Muscle of leg (tissue), 11 donors: ENCODE data around the gene CCDC80. TPM values are rescaled to one million over a fixed set of nuclear protein-coding genes. Genes with fewer than 3 reads are reported as not detected.

Source experiments
- DNase-seq: peaks from one replicate; pipeline ENCODE4 v3.0.0; 2013
- H3K27ac ChIP-seq: one replicate; pipeline ENCODE4 v1.5.1; 2013; ENCODE audit warnings: mild to moderate bottlenecking, low read length, control low read depth
- H3K27me3 ChIP-seq: one replicate; pipeline ENCODE4 v1.6.1; 2013; ENCODE audit warnings: low read length; ENCODE audit not compliant: control insufficient read depth, insufficient read depth
- H3K36me3 ChIP-seq: one replicate; pipeline ENCODE4 v1.6.1; 2013; ENCODE audit warnings: low read length; ENCODE audit not compliant: control insufficient read depth, insufficient read depth
- H3K4me1 ChIP-seq: one replicate; pipeline ENCODE4 v1.6.1; 2013; ENCODE audit warnings: low read length; ENCODE audit not compliant: control insufficient read depth, insufficient read depth
- H3K4me3 ChIP-seq: one replicate; pipeline ENCODE4 v1.5.1; 2013; ENCODE audit warnings: low read length, control low read depth
- H3K9me3 ChIP-seq: replicated peaks from 2 replicates; pipeline ENCODE4 v1.6.1; 2013; ENCODE audit warnings: low read depth, low read length; ENCODE audit not compliant: control insufficient read depth
- WGBS: methylation state at CpG from one replicate; pipeline ENCODE4 v1.1.5; 2013; ENCODE audit warnings: missing lambda C conversion rate; ENCODE audit not compliant: insufficient coverage; 5-methylcytosine and 5-hydroxymethylcytosine counted together
- polyA plus RNA-seq, 8 donors: library from polyadenylated mRNA; unstranded; fragments of 120-200 nt; gene quantifications; one replicate each; pipeline versions ENCODE4 v1.2.1 to v1.2.3, GENCODE V29; 2013; ENCODE audit warnings: inconsistent platforms in 1 of 8, low replicate concordance in 1 of 8; ENCODE audit not compliant: insufficient read length in 8 of 8, insufficient read depth in 1 of 8
- total RNA-seq: library from RNA; stranded (reverse); fragments of 120-200 nt; gene quantifications from one replicate; pipeline ENCODE4 v1.2.4, GENCODE V29; 2013

The CCDC80 gene
- total and polyA plus RNA-seq, 9 donors = 27.9 to 97.3 (median 57.8) TPM

- DNase-seq = no peak
- peaks cover 3% of the 10 kb centered on the region for H3K4me1 ChIP-seq
- no peak overlapping the region for H3K4me3 ChIP-seq
- H3K9me3 ChIP-seq = no peaks in the 10 kb centered on the region
- no peak overlapping the region for H3K27ac ChIP-seq
- no peaks in the 10 kb centered on the region for H3K36me3 ChIP-seq
- no peaks in the 10 kb centered on the region for H3K27me3 ChIP-seq
Observed at GRCh38 chr3:112602217-112602838, 38.6 kb downstream of the CCDC80 start.

GRCh38 chr3:112598731-112599130 lies 42.2 kb downstream of the CCDC80 start:
- Histone ChIP-seq H3K27ac (no peak overlapping the region), H3K9me3 (no peaks in the 10 kb centered on the region), H3K4me1 (no peaks in the 10 kb centered on the region), H3K36me3 (peaks cover 5% of the 10 kb centered on the region), H3K27me3 (no peaks in the 10 kb centered on the region), H3K4me3 (no peak overlapping the region)
- no peak for DNase-seq

- H3K27ac ChIP-seq = no peak overlapping the region
- DNase-seq = no peak
- H3K9me3 ChIP-seq = no peaks in the 10 kb centered on the region
- H3K27me3 ChIP-seq = no peaks in the 10 kb centered on the region
- H3K4me3 ChIP-seq = no peak overlapping the region
- no CpG with 5 or more reads among the region's 2 CpGs for WGBS
- peaks cover 11% of the 10 kb centered on the region for H3K36me3 ChIP-seq
- H3K4me1 ChIP-seq = no peaks in the 10 kb centered on the region
Observed at GRCh38 chr3:112597945-112598344, 43.0 kb downstream of the CCDC80 start.

- no peaks in the 10 kb centered on the region for H3K27me3 ChIP-seq
- no peak overlapping the region for H3K27ac ChIP-seq
- DNase-seq = no peak
- H3K4me3 ChIP-seq = no peak overlapping the region
- no CpG with 5 or more reads among the region's 2 CpGs for WGBS
- peaks cover 13% of the 10 kb centered on the region for H3K36me3 ChIP-seq
- no peaks in the 10 kb centered on the region for H3K9me3 ChIP-seq
- no peaks in the 10 kb centered on the region for H3K4me1 ChIP-seq
Observed at GRCh38 chr3:112594856-112595255, 46.1 kb downstream of the CCDC80 start.

GRCh38 chr3:112593258-112593657 lies 47.7 kb downstream of the CCDC80 start:
- Histone ChIP-seq H3K4me3 (no peak overlapping the region), H3K36me3 (peaks cover 13% of the 10 kb centered on the region), H3K27me3 (no peaks in the 10 kb centered on the region), H3K9me3 (no peaks in the 10 kb centered on the region), H3K4me1 (no peaks in the 10 kb centered on the region), H3K27ac (no peak overlapping the region)
- DNase-seq = no peak

- Histone ChIP-seq H3K4me1 (no peaks in the 10 kb centered on the region), H3K4me3 (no peak overlapping the region), H3K27me3 (no peaks in the 10 kb centered on the region), H3K9me3 (no peaks in the 10 kb centered on the region), H3K36me3 (peaks cover 10% of the 10 kb centered on the region), H3K27ac (no peak overlapping the region)
- DNase-seq = no peak
- no CpG with 5 or more reads among the region's 1 CpG for WGBS
Observed at GRCh38 chr3:112587336-112587735, 53.6 kb downstream of the CCDC80 start.

GRCh38 chr3:112585782-112586181 lies 55.2 kb downstream of the CCDC80 start:
- H3K4me1 ChIP-seq = no peaks in the 10 kb centered on the region
- peaks cover 17% of the 10 kb centered on the region for H3K36me3 ChIP-seq
- H3K27ac ChIP-seq = no peak overlapping the region
- H3K9me3 ChIP-seq = no peaks in the 10 kb centered on the region
- H3K4me3 ChIP-seq = no peak overlapping the region
- peak; percentile 17 for DNase-seq
- no peaks in the 10 kb centered on the region for H3K27me3 ChIP-seq

GRCh38 chr3:112583105-112583504 lies 57.8 kb downstream of the CCDC80 start:
- H3K36me3 ChIP-seq = peaks cover 20% of the 10 kb centered on the region
- H3K4me1 ChIP-seq = no peaks in the 10 kb centered on the region
- H3K9me3 ChIP-seq = no peaks in the 10 kb centered on the region
- no CpG with 5 or more reads among the region's 3 CpGs for WGBS
- DNase-seq = no peak
- no peaks in the 10 kb centered on the region for H3K27me3 ChIP-seq
- no peak overlapping the region for H3K27ac ChIP-seq
- no peak overlapping the region for H3K4me3 ChIP-seq

GRCh38 chr3:112582244-112582874 lies 58.6 kb downstream of the CCDC80 start:
- Histone ChIP-seq H3K36me3 (peaks cover 20% of the 10 kb centered on the region), H3K27ac (no peak overlapping the region), H3K9me3 (no peaks in the 10 kb centered on the region), H3K27me3 (no peaks in the 10 kb centered on the region), H3K4me3 (no peak overlapping the region), H3K4me1 (no peaks in the 10 kb centered on the region)
- no CpG with 5 or more reads among the region's 2 CpGs for WGBS
- peak; percentile 77 for DNase-seq

- 100% methylated on average over 1 of the region's 3 CpGs for WGBS
- Histone ChIP-seq H3K9me3 (no peaks in the 10 kb centered on the region), H3K4me1 (no peaks in the 10 kb centered on the region), H3K36me3 (peaks cover 15% of the 10 kb centered on the region), H3K4me3 (no peak overlapping the region), H3K27me3 (no peaks in the 10 kb centered on the region), H3K27ac (no peak overlapping the region)
- DNase-seq = no peak
Observed at GRCh38 chr3:112579697-112580096, 61.2 kb downstream of the CCDC80 start.

- Histone ChIP-seq H3K9me3 (no peaks in the 10 kb centered on the region), H3K36me3 (peaks cover 14% of the 10 kb centered on the region), H3K27ac (no peak overlapping the region), H3K27me3 (no peaks in the 10 kb centered on the region), H3K4me3 (no peak overlapping the region), H3K4me1 (no peaks in the 10 kb centered on the region)
- 65% methylated on average over 2 of the region's 3 CpGs for WGBS
- peak; percentile 20 for DNase-seq
Observed at GRCh38 chr3:112579232-112579631, 61.7 kb downstream of the CCDC80 start.
